GM10266 (cell line): ENCODE results near the gene ANKRD31.

Experiments used
- DNase-seq: peaks from one replicate; pipeline ENCODE4 v3.0.0; 2012; ENCODE audit errors: extremely low spot score
- CTCF ChIP-seq: IDR thresholded peaks from 2 replicates; pipeline ENCODE4 v1.5.1; 2012; ENCODE audit warnings: mild to moderate bottlenecking, low read depth; ENCODE audit not compliant: control insufficient read depth, insufficient read depth; ENCODE audit errors: missing control alignments

The ANKRD31 gene

GRCh38 chr5:75034137-75034739, 202.4 kb downstream of the ANKRD31 start:
- no peak for DNase-seq
- no peak for TF ChIP-seq CTCF

- TF ChIP-seq CTCF: no peak
- DNase-seq: no peak
Observed at GRCh38 chr5:75031366-75031765, 205.3 kb downstream of the ANKRD31 start.

GRCh38 chr5:75028090-75028489, 208.6 kb downstream of the ANKRD31 start:
- no peak for TF ChIP-seq CTCF
- DNase-seq: no peak

- DNase-seq: no peak
- no peak for TF ChIP-seq CTCF
Observed at GRCh38 chr5:75023368-75024159, 213.1 kb downstream of the ANKRD31 start.

GRCh38 chr5:75021800-75022199, 214.9 kb downstream of the ANKRD31 start:
- TF ChIP-seq CTCF: no peak
- DNase-seq: no peak

GRCh38 chr5:75021219-75021618, 215.5 kb downstream of the ANKRD31 start:
- DNase-seq: no peak
- no peak for TF ChIP-seq CTCF

- DNase-seq: no peak
- TF ChIP-seq CTCF: no peak
Observed at GRCh38 chr5:75020016-75020656, 216.5 kb downstream of the ANKRD31 start.
